Ishikawa (cell line): ENCODE measurements around the gene PPP1R27.

Experiments
- CEBPB ChIP-seq: IDR thresholded peaks from 2 replicates; pipeline ENCODE4 v1.6.1; 2012
- CREB1 ChIP-seq: IDR thresholded peaks from 2 replicates; pipeline ENCODE4 v1.6.1; 2012; ENCODE audit warnings: low read depth
- EGR1 ChIP-seq: IDR thresholded peaks from 2 replicates; pipeline ENCODE4 v1.6.1; 2012
- EP300 ChIP-seq: IDR thresholded peaks from 2 replicates; pipeline ENCODE4 v1.6.1; 2012; ENCODE audit warnings: borderline replicate concordance
- FOXM1 ChIP-seq: IDR thresholded peaks from 2 replicates; pipeline ENCODE4 v1.6.1; 2012; ENCODE audit warnings: low read depth, borderline replicate concordance
- NFIC ChIP-seq: IDR thresholded peaks from 2 replicates; pipeline ENCODE4 v1.6.1; 2012
- RAD21 ChIP-seq: IDR thresholded peaks from 2 replicates; pipeline ENCODE4 v1.6.1; 2012; ENCODE audit warnings: low read depth
- TAF1 ChIP-seq: IDR thresholded peaks from 2 replicates; pipeline ENCODE4 v1.6.1; 2012; ENCODE audit warnings: low read depth, mild to moderate bottlenecking
- TCF12 ChIP-seq: IDR thresholded peaks from 2 replicates; pipeline ENCODE4 v1.6.1; 2012; ENCODE audit warnings: low read depth
- TEAD4 ChIP-seq: IDR thresholded peaks from 2 replicates; pipeline ENCODE4 v1.6.1; 2012
- YY1 ChIP-seq: IDR thresholded peaks from 2 replicates; pipeline ENCODE4 v1.6.1; 2012; ENCODE audit warnings: low read depth
- ZBTB7A ChIP-seq: IDR thresholded peaks from 2 replicates; pipeline ENCODE4 v1.6.1; 2012; ENCODE audit warnings: low read depth
- TF ChIP-seq, protein P1 (sequence below): IDR thresholded peaks from 2 replicates; pipeline ENCODE4 v1.6.1; 2012
- TF ChIP-seq, protein P2 (sequence below): IDR thresholded peaks from 2 replicates; pipeline ENCODE4 v1.6.1; 2012
- TF ChIP-seq, protein P3 (sequence below): IDR thresholded peaks from 2 replicates; pipeline ENCODE4 v1.6.1; 2012; ENCODE audit warnings: low read depth, mild to moderate bottlenecking

PPP1R27 gene

DNA sequence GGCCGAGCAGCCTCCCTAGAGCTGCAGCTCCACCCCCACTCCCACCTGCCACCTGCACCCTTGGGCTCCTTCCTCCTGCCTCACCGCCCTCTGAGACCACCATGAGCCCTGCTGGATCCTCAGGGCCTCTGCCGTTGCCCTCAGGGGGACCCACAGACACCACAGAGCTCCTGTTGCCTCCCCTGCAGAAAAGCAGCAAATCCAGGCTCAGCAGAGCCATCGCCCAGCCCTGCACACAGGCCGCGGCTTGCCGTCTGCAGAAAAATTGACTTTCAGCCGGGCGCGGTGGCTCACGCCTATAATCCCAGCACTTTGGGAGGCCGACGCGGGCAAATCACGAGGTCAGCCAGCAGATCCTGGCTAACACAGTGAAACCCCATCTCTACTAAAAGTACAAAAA is 7.0 kb upstream of the PPP1R27 start:
- TF ChIP-seq, protein P1, sequence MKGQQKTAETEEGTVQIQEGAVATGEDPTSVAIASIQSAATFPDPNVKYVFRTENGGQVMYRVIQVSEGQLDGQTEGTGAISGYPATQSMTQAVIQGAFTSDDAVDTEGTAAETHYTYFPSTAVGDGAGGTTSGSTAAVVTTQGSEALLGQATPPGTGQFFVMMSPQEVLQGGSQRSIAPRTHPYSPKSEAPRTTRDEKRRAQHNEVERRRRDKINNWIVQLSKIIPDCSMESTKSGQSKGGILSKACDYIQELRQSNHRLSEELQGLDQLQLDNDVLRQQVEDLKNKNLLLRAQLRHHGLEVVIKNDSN = no peak
- no peak for TF ChIP-seq EP300
- TF ChIP-seq FOXM1 = no peak
- TF ChIP-seq ZBTB7A = no peak
- TF ChIP-seq NFIC = no peak
- TF ChIP-seq EGR1 = no peak
- no peak for TF ChIP-seq YY1

DNA sequence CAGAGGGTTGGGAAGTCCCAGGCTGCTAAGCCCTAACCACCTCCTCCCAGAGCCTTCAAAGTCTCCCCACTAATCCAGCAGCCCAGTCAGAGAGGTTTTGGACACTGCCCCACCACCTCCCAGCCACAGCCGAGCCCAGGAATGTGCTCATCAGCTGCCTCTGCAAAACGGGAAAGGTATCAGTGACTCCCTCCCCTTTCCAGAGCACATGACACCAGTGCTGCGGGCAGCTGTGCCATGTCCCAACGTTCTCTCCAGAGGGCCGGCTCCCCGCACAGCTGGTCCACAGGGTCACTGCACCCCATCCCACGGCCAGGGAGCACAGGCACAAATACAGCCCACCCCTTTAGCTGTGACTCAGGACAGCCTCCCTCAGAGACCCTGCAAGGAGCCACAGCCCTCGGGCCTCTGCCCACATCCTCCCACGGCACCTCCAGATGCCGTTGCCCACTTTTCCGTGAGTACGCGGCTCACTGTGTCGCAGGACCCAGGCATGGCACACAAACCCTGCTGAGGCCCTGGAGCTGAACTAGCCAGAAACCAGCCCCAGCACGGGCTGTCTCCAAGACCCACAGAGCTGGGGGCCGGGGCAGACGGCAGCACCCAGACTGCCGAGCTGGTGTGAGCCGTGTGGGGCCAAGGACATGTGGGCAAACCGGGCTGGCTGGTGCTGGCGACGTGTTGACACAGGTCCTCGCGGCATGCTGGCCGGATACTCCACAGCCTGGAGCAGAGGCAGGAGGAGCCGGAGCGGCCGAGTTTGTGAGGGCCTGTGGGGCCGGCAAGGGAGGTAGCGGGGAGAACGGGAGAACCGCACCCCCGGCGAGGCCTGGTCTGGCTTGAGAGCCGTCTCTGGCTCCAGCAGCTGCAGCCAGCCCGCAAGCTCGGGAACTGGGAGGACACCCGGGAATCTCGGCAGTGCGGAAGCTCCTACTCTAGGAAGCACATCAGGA is 6.3 kb upstream of the PPP1R27 start:
- TF ChIP-seq, protein P1 = no peak
- no peak for TF ChIP-seq TAF1
- no peak for TF ChIP-seq FOXM1

DNA sequence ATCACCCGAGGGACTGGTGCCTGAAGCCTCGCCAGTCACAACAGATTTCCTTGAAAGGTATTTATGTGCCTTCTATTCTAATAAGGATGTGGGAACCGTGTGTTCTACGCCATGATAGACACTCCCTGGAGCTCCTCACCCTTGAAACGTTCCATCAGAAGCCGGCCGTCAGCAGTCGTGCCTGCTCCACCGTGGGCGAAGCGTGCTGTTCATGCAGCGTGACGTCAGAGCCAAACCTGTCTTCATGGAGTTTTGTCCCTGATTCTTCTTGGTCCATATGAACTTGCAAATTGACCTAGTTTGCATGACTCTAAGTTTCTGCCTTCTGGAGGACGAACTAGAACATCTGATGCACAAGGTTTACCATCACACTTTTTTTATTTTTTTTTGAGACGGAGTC is 4.5 kb upstream of the PPP1R27 start:
- TF ChIP-seq NFIC (no peak), EP300 (no peak), YY1 (no peak)
- TF ChIP-seq, protein P1 = no peak

DNA sequence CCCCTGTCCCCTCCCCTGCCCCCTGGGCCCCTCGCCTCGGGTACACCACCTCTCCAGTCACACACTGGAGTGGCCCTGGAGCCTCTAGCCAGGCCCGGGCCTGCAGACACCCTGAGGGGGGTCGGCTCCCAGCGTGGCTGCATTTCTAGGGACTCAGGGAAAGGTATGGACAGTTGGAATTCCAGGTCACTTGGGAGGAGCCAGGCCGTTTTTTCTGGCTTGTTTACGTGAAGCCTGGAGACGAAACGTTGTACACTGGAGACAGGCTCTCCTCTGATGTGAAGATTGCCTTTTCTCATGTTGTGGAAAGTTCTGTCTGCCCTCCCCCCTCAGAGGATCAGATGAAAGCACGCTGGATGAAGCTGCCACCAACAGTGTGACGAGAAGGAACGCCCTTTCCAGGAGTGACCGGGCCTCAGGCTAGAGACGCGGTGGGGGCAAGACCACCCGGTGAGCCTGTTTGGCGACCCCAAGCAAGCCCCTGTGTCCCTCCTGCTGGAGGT is 4.0 kb upstream of the PPP1R27 start:
- TF ChIP-seq CREB1 (no peak), TCF12 (no peak), FOXM1 (no peak), EP300 (no peak), CEBPB (no peak), TAF1 (no peak), ZBTB7A (no peak), YY1 (no peak), NFIC (no peak), RAD21 (no peak)
- TF ChIP-seq, protein P1 = no peak
- TF ChIP-seq, protein P2, sequence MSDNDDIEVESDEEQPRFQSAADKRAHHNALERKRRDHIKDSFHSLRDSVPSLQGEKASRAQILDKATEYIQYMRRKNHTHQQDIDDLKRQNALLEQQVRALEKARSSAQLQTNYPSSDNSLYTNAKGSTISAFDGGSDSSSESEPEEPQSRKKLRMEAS = no peak

DNA sequence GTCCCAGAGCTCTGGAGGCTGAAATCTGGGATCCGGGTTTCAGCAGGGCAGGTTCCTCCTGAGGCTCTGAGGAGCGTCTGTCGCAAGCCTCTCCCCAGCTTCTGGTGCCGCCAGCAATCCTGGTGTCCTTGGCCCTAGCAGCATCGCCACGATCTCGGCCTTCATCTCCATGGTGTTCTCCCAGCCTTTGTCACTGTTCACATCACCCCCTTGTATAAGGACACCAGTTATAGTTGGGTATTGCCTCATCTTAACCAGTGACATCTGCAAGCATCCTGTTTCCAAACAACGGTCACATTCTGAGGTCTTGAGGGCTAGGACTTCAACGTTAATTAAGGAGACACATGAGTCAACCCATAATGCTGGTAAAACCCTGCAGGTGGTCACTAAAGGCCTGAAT is 2.8 kb upstream of the PPP1R27 start:
- TF ChIP-seq, protein P2 = no peak
- TF ChIP-seq ZBTB7A = no peak
- TF ChIP-seq, protein P1 = no peak
- no peak for TF ChIP-seq TCF12

DNA sequence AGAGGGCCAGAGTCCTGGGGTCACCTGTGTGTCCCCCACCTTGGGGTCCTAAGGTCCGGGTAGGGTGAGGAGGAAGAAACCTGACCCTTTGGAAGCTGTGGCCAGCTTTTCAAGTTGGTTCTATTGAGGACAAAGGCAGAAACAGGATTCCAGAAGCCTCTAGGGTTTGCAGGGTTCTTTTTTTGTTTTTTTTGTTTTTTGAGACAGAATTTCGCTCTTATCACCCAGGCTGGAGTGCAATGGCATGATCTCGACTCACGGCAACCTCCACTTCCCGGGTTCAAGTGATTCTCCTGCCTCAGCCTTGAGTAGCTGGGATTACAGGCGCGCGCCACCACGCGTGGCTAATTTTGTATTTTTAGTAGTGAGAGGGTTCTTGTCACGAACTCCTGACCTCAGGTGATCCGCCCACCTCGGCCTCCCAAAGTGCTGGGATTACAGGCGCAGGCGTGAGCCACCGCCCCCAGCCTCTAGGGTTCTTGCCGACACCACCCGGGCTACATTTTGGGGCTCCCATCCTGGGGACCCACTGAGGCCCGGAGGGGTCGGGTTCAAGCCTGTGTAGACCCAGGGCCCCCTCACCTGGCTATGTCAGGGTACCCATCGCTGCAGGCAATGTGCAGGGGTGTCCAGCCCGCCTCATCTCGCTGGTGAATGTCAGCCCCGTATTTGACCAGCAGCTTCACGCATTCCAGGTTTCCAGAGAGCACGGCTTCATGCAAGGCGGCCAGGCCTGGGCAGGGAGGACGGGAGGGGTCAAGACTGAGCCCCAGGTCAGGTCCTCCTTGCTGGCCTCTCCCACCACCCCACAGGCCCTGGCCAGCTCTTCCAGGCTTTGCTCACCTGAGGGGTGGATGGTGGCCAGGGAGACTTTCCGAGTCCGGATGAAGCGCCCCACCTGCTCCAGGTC is 674 bp downstream of the PPP1R27 start:
- TF ChIP-seq EGR1 = no peak
- TF ChIP-seq, protein P2 = no peak
- no peak for TF ChIP-seq TCF12
- TF ChIP-seq, protein P1 = no peak
- no peak for TF ChIP-seq RAD21
- no peak for TF ChIP-seq CEBPB
- TF ChIP-seq EP300 = no peak
- no peak for TF ChIP-seq TEAD4
- TF ChIP-seq NFIC = no peak
- TF ChIP-seq, protein P3, sequence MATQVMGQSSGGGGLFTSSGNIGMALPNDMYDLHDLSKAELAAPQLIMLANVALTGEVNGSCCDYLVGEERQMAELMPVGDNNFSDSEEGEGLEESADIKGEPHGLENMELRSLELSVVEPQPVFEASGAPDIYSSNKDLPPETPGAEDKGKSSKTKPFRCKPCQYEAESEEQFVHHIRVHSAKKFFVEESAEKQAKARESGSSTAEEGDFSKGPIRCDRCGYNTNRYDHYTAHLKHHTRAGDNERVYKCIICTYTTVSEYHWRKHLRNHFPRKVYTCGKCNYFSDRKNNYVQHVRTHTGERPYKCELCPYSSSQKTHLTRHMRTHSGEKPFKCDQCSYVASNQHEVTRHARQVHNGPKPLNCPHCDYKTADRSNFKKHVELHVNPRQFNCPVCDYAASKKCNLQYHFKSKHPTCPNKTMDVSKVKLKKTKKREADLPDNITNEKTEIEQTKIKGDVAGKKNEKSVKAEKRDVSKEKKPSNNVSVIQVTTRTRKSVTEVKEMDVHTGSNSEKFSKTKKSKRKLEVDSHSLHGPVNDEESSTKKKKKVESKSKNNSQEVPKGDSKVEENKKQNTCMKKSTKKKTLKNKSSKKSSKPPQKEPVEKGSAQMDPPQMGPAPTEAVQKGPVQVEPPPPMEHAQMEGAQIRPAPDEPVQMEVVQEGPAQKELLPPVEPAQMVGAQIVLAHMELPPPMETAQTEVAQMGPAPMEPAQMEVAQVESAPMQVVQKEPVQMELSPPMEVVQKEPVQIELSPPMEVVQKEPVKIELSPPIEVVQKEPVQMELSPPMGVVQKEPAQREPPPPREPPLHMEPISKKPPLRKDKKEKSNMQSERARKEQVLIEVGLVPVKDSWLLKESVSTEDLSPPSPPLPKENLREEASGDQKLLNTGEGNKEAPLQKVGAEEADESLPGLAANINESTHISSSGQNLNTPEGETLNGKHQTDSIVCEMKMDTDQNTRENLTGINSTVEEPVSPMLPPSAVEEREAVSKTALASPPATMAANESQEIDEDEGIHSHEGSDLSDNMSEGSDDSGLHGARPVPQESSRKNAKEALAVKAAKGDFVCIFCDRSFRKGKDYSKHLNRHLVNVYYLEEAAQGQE = no peak
- no peak for TF ChIP-seq TAF1
- no peak for TF ChIP-seq ZBTB7A
- no peak for TF ChIP-seq FOXM1
- no peak for TF ChIP-seq YY1
- TF ChIP-seq CREB1 = no peak
